ENCODE measurements around the gene SLK.

GRCh38 chr10:103951183-103951582, 15.8 kb upstream of the SLK start:
- TF ChIP-seq ESRRA (IDR thresholded peaks at IDR 0.05; ENCODE audit: borderline replicate concordance, low read length), result no peak
- no peak for TF ChIP-seq SMC3 (IDR thresholded peaks at IDR 0.05)
- no peak for TF ChIP-seq NPAS2 (CRISPR knock-in tag; IDR thresholded peaks at IDR 0.05; ENCODE audit: borderline replicate concordance)
- no peak for TF ChIP-seq CTCF (IDR thresholded peaks at IDR 0.05)
- TF ChIP-seq MAX (IDR thresholded peaks at IDR 0.05), result no peak
- TF ChIP-seq ZC3H11A (IDR thresholded peaks at IDR 0.05), result no peak
- TF ChIP-seq REST (IDR thresholded peaks at IDR 0.05), result no peak
- no peak for TF ChIP-seq POLR2A (IDR thresholded peaks at IDR 0.05; ENCODE audit: low read length)
- TF ChIP-seq KDM1A (IDR thresholded peaks at IDR 0.05; ENCODE audit: low read depth), result no peak
- no peak for TF ChIP-seq JUNB (IDR thresholded peaks at IDR 0.05)
- TF ChIP-seq SREBF2 (IDR thresholded peaks at IDR 0.05), result no peak

Measured in A549 (cell line).